ENCODE results near the gene CWC27.

The CWC27 gene

GRCh38 chr5:65030056-65030455 lies 261.3 kb downstream of the CWC27 start:
- no peak overlapping the region for H3K4me3 ChIP-seq (ENCODE audit: low read depth, low read length)
- no peak for DNase-seq (ENCODE audit: low read depth)
- TF ChIP-seq CTCF (IDR thresholded peaks at IDR 0.05; ENCODE audit: insufficient read depth, low read depth, low read length, missing control alignments), result no peak

DNA sequence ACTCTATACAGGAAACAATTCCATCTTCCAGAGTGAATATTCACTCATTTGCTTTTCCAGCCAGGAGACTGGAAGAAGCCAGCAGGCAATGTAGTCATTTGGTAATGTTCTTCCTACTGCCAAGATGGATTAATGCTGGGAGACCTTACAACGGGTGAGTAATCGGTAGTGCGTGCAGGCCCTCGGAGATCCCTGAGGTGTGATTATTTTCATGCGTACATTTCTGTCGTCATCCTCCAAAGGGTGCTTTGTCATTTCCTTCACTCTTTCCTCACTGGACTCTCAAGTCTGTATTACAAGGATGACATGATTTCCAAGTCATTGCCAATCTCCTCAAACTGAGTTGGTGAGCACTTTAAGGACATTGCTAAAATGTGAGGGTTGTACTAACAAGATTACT lies 263.5 kb downstream of the CWC27 start:
- DNase-seq (ENCODE audit: low read depth), result no peak
- H3K4me3 ChIP-seq (ENCODE audit: low read depth, low read length), result no peak overlapping the region
- TF ChIP-seq CTCF (IDR thresholded peaks at IDR 0.05; ENCODE audit: insufficient read depth, low read depth, low read length, missing control alignments), result no peak

- TF ChIP-seq CTCF (IDR thresholded peaks at IDR 0.05; ENCODE audit: insufficient read depth, low read depth, low read length, missing control alignments), result no peak
- H3K4me3 ChIP-seq (ENCODE audit: low read depth, low read length), result peak overlapping the region; percentile 85; the same call in 1 of the 2 replicates
- DNase-seq (ENCODE audit: low read depth), result peak; percentile 50
Observed at GRCh38 chr5:65034029-65034812, 265.5 kb downstream of the CWC27 start.

DNA sequence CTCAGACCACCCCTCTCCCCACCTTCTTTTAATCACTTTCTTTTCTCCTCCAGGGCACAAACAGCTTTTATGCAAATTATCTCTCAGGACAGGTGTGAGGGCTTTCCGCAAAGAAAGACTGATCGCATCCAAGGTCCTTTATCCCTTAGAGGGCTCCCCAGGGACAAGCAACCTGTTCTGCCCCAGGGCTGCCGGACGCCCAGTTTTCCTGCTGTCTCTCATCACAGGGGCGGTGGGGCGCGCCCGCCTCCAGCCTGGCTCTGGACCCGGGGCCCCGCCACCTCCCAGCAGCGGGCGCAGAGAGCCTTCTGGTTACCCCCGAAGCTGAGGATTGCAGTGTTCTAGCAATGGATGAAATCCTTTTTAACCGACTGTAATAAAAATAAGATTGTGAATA lies 266.1 kb downstream of the CWC27 start:
- TF ChIP-seq CTCF (IDR thresholded peaks at IDR 0.05; ENCODE audit: insufficient read depth, low read depth, low read length, missing control alignments), result no peak
- H3K4me3 ChIP-seq (ENCODE audit: low read depth, low read length), result peak overlapping the region; percentile 85
- peak; percentile 37 for DNase-seq (ENCODE audit: low read depth)

DNA sequence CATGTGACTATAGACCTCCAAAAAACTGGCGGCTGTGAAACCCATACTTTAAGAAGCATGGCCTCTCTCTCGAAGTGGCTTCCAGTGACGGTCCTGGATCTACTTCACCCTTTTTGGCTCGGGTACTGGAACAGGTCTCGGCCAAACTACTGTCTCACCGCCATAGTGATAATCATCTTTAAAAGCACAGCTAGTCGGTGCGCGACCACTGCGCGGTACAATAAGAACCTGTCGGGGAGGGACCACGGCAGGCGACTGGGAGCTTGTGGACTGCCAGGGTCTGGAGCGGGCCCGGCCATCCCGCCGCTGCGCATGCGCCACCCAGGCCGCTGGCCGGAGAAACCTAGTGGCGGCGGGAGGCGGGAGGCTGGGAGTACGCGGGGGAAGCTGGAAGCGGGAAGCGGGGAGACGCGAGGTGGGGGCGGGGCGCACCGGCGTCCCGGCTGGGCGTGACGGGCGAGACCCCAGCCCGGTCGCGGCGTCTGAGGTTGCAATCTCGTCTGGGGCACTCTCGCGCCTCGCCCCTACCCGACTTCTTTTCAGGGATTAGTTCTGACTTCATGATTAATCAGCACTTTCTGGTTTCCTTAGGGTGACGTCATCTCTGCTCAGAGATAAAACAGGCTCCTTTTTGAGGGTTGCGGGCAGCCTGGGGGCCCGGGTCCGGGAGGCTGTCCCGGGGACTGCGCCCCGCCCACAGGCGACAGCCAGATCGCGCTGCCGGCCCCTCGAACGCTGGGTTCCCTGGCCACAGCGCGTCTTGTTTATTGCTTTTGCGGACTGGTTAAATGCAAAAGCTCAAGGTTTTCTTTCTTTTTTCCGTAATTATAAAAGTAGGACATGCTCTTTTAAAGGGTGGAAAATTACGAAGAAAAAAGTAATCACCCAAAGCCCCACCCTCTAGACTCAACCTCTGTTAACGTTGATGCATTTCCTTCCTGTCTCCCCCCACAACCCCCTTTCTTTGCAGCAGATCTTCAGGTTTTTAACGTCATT lies 266.8 kb downstream of the CWC27 start:
- peak; percentile 88 for DNase-seq (ENCODE audit: low read depth)
- no peak for TF ChIP-seq CTCF (IDR thresholded peaks at IDR 0.05; ENCODE audit: insufficient read depth, low read depth, low read length, missing control alignments)
- H3K4me3 ChIP-seq (ENCODE audit: low read depth, low read length), result peak overlapping the region; percentile 85

DNA sequence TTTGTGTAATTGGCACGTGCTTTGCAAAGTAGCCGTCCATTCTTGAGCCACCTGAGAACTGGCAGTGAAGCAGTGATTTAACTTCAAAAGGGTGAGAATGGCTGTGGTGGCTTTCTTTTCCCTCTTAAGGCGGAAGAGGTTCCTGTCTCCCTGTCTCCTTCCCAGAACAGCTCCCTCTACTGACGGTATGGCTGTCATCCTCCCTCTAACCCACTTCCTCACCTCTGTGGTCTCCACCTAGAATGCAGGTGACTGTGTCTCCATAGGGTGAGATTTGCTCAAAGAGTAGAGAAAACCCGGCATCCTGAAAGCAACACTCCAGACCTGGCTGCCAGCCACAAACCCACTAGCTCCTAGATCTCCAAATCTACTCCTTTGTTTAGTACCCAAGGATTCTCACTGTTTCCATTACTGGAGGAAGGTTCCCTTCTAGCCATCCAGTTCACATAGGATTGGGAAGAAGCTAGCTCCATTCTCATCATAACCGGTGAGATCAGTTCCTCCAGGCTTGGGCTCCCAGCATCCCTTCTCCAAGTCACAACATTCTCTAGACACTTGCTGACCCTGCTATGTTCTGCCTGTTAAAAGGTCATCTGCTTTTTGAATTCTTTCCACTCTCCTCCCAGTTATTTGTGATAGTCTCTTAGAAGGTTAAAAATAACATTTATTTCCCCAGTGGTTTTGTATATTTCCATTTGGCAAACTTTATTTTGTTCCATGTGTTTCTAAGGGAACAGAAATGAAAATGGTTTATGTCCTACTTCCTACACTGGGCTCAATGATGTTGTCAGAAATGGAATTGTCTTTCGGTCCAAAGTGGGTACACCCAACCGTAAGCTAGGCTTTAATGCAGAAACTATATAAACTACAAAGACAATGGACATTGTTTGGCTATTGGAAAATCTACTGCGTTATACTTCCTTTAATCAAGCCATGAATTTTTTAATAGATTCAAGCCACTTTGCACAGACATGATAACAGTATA lies 269.4 kb downstream of the CWC27 start:
- TF ChIP-seq CTCF (IDR thresholded peaks at IDR 0.05; ENCODE audit: insufficient read depth, low read depth, low read length, missing control alignments), result peak; percentile 26
- no peak for DNase-seq (ENCODE audit: low read depth)
- no peak overlapping the region for H3K4me3 ChIP-seq (ENCODE audit: low read depth, low read length)

Measured in GM12865 (cell line).